Ovary (tissue), 3 donors: Measurements from ENCODE around the gene CLDN22.

Source experiments
- CTCF ChIP-seq, 3 donors: fragments of 450-650 bp in 2 of 3; fragments of 200-600 bp in 1 of 3; IDR thresholded peaks; one replicate each; pipeline versions ENCODE4 v1.5.1 to v1.8.0; 2016 to 2022; ENCODE audit warnings: antibody characterized with exemption in 3 of 3, mild to moderate bottlenecking in 1 of 3
- EP300 ChIP-seq: sonication (generic); formaldehyde crosslinking; IDR thresholded peaks from one replicate; pipeline ENCODE4 v1.6.1; 2017; ENCODE audit warnings: antibody characterized with exemption
- POLR2A ChIP-seq: fragments of 450-650 bp; IDR thresholded peaks from one replicate; pipeline ENCODE4 v1.6.1; 2017; ENCODE audit warnings: antibody characterized with exemption, mild to moderate bottlenecking, moderate library complexity
- donor health status: DM: no; HTN: no; CAD: no.

DNA sequence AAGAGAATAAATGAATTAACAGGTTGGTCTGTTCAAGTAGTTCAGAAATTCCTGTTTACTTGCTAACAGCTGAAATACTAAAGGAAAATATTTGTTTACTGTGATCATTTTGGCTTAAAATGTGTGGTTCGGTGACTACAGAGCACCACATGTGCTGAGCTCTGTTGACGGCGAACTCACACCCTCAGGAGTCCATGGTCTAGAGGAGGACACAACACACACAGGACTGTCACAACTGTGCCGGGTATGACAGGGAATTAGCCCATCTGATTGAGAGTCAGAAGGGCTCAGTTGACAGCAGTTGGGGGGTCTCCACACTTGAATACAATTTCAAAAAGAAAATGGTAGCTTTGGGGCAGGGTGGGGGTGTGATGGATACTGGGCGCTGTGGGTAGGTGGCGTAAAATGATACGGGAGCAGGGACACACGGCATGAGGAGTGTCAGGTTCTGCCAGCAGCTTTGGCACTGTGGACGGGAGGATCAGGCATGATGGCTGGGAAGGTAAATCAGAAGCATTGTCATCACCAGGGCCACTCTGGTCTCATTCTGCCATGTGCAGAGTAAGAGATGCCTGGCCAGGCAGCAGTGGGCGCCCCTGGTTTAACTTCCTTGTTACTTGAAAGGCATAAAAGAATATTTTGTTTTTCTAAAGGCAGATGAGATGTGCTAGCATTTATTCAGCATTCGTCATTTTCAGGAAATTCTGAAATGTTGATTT, 33.3 kb downstream of the CLDN22 start:
- TF ChIP-seq CTCF (IDR thresholded peaks at IDR 0.05) (no peak), POLR2A (no peak), EP300 (no peak)
